CD4-positive, alpha-beta T cell treated with Interleukin-15 for 1 hour (primary cell): ENCODE data around the gene OR2F2.

Source experiments
- DNase-seq: peaks from one replicate; pipeline ENCODE4 v3.0.0-alpha.2; 2020

The OR2F2 gene

GRCh38 chr7:143914938-143915652 lies 19.9 kb upstream of the OR2F2 start:
- no peak for DNase-seq

- no peak for DNase-seq
Measured at GRCh38 chr7:143924851-143925250, 10.2 kb upstream of the OR2F2 start.

GRCh38 chr7:143929224-143929920 lies 5.7 kb upstream of the OR2F2 start:
- DNase-seq = no peak

- no peak for DNase-seq
Measured at GRCh38 chr7:143931739-143932138, 3.3 kb upstream of the OR2F2 start.

GRCh38 chr7:143936087-143937009 lies 1.3 kb downstream of the OR2F2 start:
- DNase-seq = no peak

DNA sequence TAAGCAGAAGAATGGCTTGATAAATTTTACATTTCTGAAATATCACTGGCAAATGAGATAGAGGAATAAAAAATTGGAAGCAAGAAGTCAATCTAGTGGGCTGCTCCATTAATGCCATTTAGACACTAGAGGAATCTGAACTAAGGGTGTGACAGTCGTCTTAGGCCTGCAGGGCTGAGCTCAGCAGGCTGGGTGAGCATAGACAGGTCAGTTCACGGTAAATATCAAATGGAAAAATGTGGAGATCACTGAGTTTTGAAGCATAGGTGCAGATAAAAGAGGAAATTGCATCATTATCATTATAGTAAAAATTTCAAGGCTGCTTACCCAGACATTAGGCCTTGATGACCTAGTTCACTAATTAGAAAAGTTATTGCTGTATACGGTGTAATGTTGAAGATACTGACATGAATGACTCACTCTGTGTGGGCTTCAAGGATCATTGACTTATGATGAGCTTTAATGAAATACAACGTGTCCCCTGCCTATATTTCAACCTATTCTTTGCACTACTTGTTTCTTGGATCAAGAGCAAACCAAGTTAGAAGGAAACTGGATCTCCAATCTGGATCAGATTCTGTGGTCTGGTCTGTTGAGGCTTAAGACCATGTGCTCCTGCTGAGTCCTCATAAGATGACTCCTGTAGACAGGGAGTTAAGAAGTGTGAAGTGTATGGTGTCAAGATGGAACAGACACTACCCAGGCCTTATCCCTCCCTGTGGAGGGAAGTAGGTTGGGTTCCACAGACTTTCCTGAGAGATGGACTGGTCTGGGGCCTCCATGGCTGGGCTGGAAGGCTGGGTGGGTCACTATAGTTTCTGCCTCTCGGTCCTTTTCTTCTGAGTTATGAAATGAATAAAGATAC lies 3.6 kb downstream of the OR2F2 start:
- DNase-seq = no peak

DNA sequence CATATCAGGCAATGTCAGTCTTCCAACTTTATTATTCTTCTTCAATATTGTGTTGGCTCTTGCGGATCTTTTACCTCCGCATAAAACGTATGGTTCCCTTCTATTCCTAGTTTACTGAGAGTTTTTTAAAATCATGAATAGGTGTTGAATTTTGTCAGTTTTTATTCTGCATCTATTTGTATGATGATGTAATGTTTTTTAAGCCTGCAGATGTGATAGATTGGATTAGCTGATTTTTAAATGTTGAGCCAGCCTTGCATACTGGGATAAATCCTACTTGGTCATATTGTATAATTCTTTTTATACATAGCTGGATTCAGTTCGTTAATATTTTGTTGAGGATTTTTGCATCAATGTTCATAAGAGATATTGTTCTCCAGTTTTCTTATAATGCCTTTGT lies 10.4 kb downstream of the OR2F2 start:
- DNase-seq = no peak

- no peak for DNase-seq
Measured at GRCh38 chr7:143947111-143947510, 12.1 kb downstream of the OR2F2 start.

- DNase-seq = no peak
Measured at GRCh38 chr7:143948733-143949132, 13.7 kb downstream of the OR2F2 start.

GRCh38 chr7:143953421-143953820 lies 18.4 kb downstream of the OR2F2 start:
- DNase-seq = no peak

DNA sequence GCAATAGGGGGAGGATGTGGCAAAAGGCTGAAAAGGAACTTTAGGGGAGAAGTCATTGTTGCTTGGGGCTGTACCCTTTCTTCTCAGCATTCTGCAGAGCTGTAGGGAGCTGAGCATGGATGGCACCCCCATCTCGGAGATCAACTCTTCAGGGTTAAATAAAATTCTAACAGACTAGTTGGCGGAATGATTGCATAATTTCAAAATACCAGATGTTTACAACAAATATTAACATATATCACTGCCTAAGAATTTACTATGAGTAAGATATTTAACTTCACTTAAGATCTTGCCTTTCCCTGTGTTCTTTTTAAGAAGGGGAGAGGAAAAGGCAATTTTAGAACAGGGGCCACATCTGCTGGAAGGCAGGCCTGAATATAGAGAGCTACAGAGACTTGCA lies 19.1 kb downstream of the OR2F2 start:
- DNase-seq = no peak

GRCh38 chr7:143954544-143954943 lies 19.5 kb downstream of the OR2F2 start, which contains the start of gene OR2F1:
TSS of gene OR2F1 (plus strand) at chr7:143954844. CDS start at chr7:143959971, 5,127 bp downstream.
- no peak for DNase-seq

DNA sequence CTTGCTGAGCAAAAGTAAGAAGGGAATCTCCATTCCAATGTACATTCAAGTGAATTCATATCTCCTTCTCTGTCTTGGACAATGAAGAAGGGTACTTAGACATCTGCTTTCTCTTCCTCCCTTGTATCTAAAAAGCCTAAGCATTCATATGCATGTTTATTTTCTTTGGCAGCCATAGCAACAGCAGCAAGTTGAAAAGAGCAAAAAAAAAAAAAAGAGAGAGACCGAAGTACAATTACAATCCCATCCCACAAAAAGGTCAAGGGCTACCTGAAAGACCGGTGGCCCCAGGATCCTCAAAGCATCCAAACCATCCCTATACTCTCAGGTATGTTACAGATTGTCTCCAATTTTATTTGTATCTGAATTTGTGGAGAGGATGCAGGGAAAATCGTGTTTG lies 23.7 kb downstream of the OR2F2 start:
- DNase-seq = no peak

DNA sequence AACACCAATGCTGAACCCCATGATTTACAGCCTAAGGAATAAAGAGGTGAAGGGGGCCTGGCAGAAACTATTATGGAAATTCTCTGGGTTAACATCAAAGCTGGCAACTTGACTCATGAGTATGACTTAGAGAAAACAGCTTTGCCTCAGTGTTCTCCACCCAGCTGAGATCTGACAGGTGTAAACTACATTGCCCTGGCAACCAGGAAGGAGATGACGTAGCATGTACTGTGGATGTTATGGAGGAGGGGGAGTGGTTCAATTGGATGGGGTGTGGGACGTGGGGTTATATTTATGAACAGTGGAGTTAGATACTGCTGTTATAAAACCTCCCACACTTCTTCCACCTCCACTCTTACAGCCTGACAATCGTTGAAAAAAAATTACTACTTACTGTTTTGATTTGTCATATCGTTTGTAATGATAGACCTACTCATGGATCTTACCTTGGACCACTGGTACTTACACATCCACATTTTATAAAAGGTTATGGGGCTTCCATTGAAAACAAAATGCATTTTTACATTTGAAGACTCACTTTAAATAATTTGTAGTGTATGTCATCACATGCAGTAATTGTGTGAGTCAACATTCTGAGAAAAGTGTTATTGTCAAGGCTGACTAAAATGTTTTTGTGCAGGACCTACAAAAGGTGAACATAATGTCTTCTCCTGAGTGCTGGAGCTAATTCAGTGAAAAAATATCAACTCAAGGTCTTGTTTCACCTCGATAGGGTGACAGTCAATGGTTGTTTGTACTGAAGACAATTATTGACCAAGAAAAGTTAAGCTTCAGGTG lies 26.0 kb downstream of the OR2F2 start:
- DNase-seq = no peak

DNA sequence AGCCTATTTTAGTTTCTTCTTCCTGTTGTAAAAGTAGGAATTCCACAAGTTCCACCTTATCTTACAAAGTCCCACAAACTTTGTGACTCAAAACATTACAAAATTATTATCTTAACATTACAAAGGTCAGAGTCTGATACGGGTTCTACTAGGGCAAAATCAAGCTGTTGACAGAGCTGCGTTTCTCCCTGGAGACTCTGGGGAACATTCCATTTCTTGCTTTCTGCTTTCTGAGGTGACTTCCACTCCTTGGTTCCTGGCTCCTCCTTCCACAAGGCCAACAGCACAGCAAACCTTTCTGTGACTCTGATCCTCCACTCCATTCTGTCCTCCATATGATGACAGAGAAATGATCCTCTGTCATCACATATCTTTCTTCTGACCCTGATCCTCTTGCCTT lies 30.2 kb downstream of the OR2F2 start:
- DNase-seq = no peak

- DNase-seq = no peak
Measured at GRCh38 chr7:143967398-143967797, 32.4 kb downstream of the OR2F2 start.

DNA sequence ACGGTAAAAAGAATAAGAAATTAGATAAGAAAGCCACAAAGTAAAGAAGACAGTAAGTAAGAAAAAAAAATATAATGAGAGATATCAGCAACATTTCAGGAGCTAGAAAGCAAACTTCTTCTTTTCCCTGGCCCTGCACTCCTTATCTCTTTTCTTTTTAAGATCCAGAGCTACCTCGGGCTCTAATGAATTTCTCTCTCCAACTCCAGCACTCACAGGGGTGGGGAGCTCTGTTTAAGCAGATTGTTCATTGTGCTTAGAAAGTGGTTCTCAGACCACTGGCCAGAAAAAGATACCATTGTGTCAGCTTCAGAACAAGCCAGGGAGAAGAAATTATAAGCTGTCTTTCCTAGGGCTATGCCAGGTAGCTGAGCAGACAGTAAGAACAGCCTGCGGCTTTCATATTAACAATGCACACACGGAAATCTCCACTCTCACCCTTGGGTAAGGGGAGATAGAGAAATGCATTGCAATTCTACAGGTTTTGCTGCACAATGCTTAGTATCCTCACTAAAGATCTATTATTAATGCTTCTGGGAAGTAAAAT lies 38.9 kb downstream of the OR2F2 start:
- DNase-seq = no peak

DNA sequence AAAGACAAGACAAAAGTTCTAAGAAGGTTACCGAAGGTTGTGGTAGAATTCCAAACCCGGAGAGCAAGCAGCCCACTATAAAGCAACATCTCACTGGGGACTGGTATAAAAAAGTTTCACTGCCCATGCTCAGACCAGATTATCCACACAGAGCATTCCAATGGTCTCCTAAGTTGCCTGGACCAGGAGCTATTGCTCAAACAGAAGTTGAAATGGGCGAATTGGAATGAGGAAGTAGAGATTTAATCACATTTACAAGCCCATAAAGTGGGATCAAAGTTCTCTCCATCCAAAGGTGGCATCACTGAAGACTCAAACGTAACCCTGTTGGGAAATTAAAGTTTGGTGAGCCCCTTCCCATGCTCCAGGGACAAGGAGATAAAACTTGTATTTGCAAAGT lies 39.4 kb downstream of the OR2F2 start:
- DNase-seq = no peak

GRCh38 chr7:143975617-143976016 lies 40.6 kb downstream of the OR2F2 start:
- DNase-seq = no peak

DNA sequence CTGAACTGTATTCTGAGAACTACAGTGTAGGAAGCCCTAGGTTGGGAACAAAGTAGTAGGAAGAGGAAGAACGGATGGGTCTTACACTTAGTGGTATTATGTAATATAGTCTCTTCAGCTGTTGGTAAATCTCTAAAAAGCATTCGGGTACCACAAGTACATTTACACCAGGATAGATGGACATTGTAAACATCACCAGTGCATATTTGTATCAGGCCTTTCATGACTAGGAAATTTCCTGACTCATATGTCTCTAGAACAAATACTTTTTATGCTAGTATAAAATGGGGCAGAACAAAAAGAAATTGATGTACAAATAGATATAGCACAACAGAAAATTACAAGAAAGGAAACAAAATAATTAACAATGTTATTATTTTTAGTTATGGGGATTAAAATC lies 43.6 kb downstream of the OR2F2 start:
- DNase-seq = no peak

GRCh38 chr7:143979359-143979758 lies 44.3 kb downstream of the OR2F2 start:
- no peak for DNase-seq
